Activated gamma-delta T cell treated with anti-CD3 and anti-CD28 coated beads, Interleukin-2, amount 50 U/mL, for 16 hours (primary cell): ENCODE results near the gene ARF6.
"Not testable (repeated sequence)": the region's sequence is repeated elsewhere in the genome, so short reads cannot be mapped to it uniquely, and the experiment has no call there.

Source experiments
- DNase-seq: peaks from one replicate; pipeline ENCODE4 v3.0.0-alpha.2; 2020; ENCODE audit warnings: low read depth

ARF6 gene

GRCh38 chr14:49907186-49907585 is 14.3 kb downstream of the ARF6 start:
- no peak for DNase-seq

- no peak for DNase-seq
Observed at GRCh38 chr14:49908433-49908782, 15.5 kb downstream of the ARF6 start.

DNA sequence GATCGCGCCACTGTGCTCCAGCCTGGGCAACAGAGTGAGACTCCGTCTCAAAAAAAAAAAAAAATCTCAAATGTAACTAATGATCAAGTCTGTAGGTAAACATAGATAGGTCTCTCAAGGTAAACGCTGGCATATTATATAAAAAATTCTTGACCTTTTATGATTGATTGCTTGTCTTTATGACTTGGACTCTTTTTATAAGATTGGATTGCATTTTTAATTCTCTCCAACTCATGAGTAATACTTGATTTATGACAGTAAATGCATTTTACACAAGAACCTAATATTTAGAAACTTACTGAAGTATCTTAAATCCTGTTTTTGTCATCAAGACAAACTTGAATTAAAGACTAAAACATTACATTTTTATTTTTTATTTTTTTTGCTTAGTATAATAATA is 16.1 kb downstream of the ARF6 start:
- DNase-seq: no peak

DNA sequence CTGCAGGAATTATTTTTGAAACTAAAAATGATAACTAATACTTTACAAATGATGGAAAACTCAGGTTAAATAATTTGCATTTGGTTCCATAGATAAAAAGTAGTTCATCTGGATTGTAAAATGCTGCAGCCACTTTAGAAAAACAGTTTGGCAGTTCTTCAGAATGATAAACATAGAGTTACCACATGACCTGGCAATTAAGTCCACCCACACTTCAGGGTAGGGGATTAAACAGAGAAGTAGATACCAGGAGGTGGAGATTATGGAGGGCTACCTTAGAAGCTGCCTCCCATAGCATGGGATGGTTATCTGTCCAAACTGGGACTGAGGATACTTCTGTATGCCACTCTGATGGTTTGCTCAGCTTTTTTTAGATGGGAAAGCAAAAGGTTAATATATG is 22.2 kb downstream of the ARF6 start:
- DNase-seq: no peak

DNA sequence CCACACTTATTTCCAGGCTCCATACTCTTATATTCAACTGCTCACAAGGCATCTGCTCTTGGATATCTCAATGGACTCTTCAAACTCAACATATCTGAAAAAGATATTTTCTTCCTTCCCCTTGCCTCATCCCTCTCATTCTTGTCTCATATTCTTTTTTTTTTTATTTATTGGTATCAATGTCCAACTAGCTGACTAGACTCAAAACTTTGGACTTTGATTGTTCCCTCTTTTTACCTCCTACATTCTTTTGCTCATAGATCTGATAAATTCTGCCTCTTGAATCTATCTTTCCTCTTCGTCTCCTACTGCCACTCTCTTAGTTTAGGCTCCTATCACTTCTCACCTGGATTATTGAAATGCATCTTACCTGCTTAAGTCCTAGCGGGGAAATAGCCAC is 25.8 kb downstream of the ARF6 start:
- no peak for DNase-seq

- no peak for DNase-seq
Observed at GRCh38 chr14:49919825-49920659, 27.2 kb downstream of the ARF6 start.

GRCh38 chr14:49920935-49921334 is 28.1 kb downstream of the ARF6 start:
- DNase-seq: no peak

DNA sequence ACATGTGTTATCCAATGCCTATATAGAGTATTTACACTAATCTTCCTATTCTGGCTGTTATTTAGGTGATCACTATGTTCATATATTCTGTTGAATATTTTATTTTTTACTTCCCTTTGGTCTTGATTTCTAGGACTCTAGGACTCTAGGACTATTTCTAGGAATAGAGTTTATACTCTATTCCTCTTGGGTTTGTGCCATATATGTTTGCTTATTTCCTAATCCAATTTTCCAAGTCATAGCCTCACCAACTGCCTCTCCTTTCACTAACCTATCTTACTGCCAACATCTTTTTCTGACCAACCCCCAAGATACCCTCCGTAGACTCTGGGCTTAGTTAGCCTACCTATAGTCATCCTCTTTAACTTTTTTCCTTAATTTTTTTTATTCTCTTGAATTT is 28.5 kb downstream of the ARF6 start:
- DNase-seq: no peak

- no peak for DNase-seq
Observed at GRCh38 chr14:49923442-49923841, 30.6 kb downstream of the ARF6 start.

DNA sequence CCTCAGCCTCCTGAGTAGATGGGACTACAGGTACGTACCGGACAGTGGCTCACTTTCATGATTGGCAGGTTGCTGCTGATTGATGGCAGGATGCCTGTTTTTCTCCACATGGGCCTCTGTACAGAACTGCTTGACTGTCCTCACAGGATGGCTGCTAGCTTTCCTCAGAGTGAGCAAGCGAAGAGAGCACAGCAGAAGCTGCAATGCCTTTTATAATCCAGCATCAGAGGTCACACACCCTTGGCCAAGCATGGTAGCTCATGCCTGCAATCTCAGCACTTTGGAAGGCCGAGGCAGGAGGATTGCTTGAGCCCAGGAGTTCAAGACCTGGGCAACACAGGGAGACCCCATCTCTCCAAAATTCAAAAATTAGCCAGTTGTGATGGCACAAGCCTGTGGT is 31.0 kb downstream of the ARF6 start:
- no peak for DNase-seq

DNA sequence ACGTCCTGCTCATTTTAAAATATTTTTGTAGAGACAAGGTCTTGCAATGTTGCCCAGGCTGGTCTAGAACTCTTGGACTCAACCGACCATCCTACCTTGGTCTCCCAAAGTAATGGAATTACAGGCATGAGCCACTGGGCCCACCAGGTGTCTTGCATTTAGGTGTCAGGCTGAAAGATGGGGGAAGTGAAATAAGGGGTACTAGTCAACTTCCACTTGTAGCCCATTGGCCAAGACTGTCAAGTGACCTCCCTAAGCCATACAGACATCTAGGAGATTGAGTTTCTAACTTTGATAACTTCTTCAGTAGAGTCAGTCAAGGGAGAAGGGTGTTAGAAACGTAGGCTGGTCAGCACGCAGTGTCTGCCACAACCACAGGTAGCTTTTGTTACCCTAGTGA is 32.0 kb downstream of the ARF6 start:
- DNase-seq: no peak

DNA sequence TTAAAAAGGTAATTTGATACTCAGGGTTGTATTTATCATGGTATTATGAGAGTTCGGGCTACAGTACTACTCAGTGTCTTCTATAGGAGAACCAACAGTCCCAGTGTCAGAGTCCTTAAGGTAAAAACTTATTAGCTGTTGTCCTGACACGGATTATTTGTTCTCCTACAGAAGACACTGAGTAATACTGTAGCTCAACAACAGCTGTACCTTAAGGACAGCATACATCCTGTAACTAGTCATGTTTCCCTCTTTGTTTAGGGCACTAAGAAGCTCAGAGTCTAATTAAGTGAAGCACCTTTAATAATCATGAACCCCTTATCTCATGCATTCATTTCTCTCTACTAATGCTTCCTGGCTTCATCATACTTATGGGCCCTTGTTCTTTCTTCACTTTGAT is 33.9 kb downstream of the ARF6 start:
- DNase-seq: no peak

GRCh38 chr14:49928015-49928414 is 35.1 kb downstream of the ARF6 start:
- DNase-seq: no peak

GRCh38 chr14:49930720-49931119 is 37.8 kb downstream of the ARF6 start:
- no peak for DNase-seq

GRCh38 chr14:49931523-49931922 is 38.6 kb downstream of the ARF6 start:
- DNase-seq: no peak

GRCh38 chr14:49933128-49933527 is 40.2 kb downstream of the ARF6 start:
- no peak for DNase-seq

- no peak for DNase-seq
Observed at GRCh38 chr14:49933704-49934103, 40.8 kb downstream of the ARF6 start.

GRCh38 chr14:49934646-49935045 is 41.8 kb downstream of the ARF6 start:
- DNase-seq: no peak

DNA sequence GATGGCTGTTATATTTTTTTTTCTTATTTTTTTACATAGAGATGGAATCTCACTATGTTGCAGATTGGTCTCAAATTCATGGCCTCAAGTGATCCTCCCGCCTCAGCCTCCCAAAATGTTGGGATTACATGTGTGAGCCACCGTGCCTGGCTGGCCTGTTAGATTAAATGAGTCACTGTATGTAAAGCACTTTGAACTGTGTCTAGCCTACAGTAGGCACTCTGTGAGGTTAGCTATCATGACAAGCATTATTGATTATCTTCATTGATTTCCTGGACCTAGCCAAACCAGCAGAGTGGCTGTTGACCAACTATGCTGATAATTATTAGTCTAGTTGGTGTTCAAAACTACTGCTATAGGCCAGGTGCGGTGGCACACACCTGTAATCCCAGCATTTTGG is 42.6 kb downstream of the ARF6 start:
- no peak for DNase-seq

DNA sequence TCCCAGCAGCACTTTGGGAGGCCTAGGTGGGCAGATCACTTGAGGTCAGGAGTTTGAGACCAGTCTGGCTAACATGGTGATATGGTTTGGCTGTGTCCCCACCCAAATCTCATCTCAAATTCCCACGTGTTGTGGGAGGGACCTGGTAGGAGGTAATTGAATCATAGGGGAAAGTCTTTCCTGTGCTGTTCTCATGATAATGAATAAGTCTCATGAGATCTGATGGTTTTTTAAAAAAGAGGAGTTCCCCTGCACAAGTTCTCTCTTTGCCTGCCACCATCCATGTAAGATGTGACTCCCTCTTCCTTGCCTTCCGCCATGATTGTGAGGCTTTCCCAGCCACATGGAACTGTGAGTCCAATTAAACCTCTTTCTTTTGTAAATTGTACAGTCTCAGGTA is 43.4 kb downstream of the ARF6 start:
- not testable (repeated sequence) for DNase-seq

GRCh38 chr14:49936882-49937281 is 44.0 kb downstream of the ARF6 start:
- DNase-seq: not testable (repeated sequence)

DNA sequence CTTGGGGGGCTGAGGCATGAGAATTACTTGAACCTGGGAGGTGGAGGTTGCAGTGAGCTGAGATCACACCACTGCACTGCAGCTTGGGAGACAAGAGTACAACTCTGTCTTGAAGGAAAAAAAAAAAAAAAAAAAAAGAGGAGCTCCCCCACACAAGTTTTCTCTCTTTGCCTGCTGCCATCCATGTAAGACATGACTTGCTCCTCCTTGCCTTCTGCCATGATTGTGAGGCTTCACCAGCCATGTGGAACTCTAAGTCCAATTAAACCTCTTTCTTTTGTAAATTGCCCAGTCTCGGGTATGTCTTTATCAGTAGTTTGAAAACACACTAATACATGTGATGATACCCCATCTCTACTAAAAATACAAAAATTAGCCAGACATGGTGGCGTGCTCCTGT is 46.3 kb downstream of the ARF6 start:
- not testable (repeated sequence) for DNase-seq

DNA sequence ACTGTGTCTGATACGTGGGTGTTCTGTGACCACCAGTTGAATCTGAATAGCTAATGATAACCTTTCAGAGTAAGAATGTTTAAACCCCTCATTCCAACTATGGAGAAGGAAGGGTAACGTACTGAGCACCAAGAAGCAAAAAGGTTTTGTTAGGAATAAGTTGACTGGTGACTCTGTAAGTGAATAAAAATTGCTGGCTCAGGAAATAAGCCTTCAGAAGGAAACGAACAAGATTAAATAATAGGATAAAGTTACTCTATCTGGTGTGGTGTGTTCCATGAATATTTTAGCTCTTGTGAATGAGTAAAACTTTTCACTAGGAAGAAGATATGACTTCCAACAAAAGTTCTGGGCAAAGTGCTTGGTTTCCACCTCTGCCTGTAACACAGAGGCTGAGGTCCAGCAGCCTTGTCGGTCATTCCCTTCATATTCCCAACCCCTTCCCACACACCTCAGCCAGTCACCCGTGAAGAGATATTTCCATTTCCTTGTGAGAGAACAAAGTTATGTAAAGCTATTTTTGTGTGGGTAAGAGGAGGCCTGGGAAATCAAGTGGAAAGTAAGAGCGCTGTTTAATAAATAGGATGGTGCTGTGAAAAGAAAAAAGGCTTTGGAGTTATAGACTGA is 47.1 kb downstream of the ARF6 start:
- no peak for DNase-seq
